Omental fat pad (tissue), 4 donors: Measurements from ENCODE around the gene ESRRA. TPM values are rescaled to one million over a fixed set of nuclear protein-coding genes. Genes with fewer than 3 reads are reported as not detected.

Source experiments
- ATAC-seq: fragments of 150-250 bp; one replicate; pipeline ENCODE4 v1.9.1; 2016; ENCODE audit warnings: mild to moderate bottlenecking, moderate library complexity; ENCODE audit not compliant: low FRiP score
- DNase-seq: peaks from one replicate; pipeline ENCODE4 v3.0.0-alpha.2; 2019; ENCODE audit warnings: low spot score
- CTCF ChIP-seq, 3 donors: fragments of 450-650 bp; IDR thresholded peaks; one replicate each; pipeline ENCODE4 v1.5.1; 2016 to 2017; ENCODE audit warnings: antibody characterized with exemption in 3 of 3, mild to moderate bottlenecking in 3 of 3, moderate library complexity in 2 of 3
- total RNA-seq, 4 donors: library from RNA; depleted of rRNA; stranded (reverse); fragments of >200 nt; gene quantifications; one replicate each; pipeline ENCODE4 v1.1.0, GENCODE V29; 2016

ESRRA gene
- total RNA-seq, 4 donors from 2014 or later, result 32.1 to 50.8 (median 44.6) TPM

GRCh38 chr11:64356498-64357411, 51.4 kb downstream of the ESRRA start:
- ATAC-seq (no peak), DNase-seq (no peak)
- TF ChIP-seq CTCF (IDR thresholded peaks at IDR 0.05), result no peak

- ATAC-seq (no peak), DNase-seq (no peak)
- TF ChIP-seq CTCF (IDR thresholded peaks at IDR 0.05), result no peak
Observed at GRCh38 chr11:64357446-64357845, 52.1 kb downstream of the ESRRA start.

- peak; percentile 43 for ATAC-seq
- no peak for DNase-seq
- TF ChIP-seq CTCF (IDR thresholded peaks at IDR 0.05), result no peak
Observed at GRCh38 chr11:64357904-64358535, 52.7 kb downstream of the ESRRA start.

GRCh38 chr11:64358536-64358906, 53.2 kb downstream of the ESRRA start:
- ATAC-seq (no peak), DNase-seq (no peak)
- TF ChIP-seq CTCF (IDR thresholded peaks at IDR 0.05), result no peak

GRCh38 chr11:64358907-64359711, 53.8 kb downstream of the ESRRA start, which contains the start of gene RPS6KA4:
RPS6KA4 (plus strand) TSS chr11:64359162; CDS start chr11:64359236, 74 bp downstream.
- TF ChIP-seq CTCF (IDR thresholded peaks at IDR 0.05), result no peak
- DNase-seq (no peak), ATAC-seq (peak; percentile 86)

- DNase-seq (no peak), ATAC-seq (no peak)
- no peak for TF ChIP-seq CTCF (IDR thresholded peaks at IDR 0.05)
Observed at GRCh38 chr11:64359712-64360445, 54.6 kb downstream of the ESRRA start.
